A673 (cell line): ENCODE data around the gene KCNJ11. TPM values are rescaled to one million over a fixed set of nuclear protein-coding genes. Genes with fewer than 3 reads are reported as not detected.

Experiments
- BruUV-seq: library from RNA; stranded (reverse); fragments of 400-500 nt; replicated peaks from 2 replicates; lab custom pipeline; 2021; lab: Mats Ljungman, UMichigan
- CTCF ChIA-PET: fragments of 300-600 bp; sonication (Branson Sonifier 250); formaldehyde crosslinking; loops from one replicate; lab custom pipeline; 2022; ENCODE audit warnings: antibody characterized with exemption; lab: Charles Lee
- POLR2A ChIA-PET: fragments of 300-600 bp; sonication (Branson Sonifier 250); formaldehyde crosslinking; loops from one replicate; lab custom pipeline; 2022; ENCODE audit warnings: antibody characterized with exemption; ENCODE audit not compliant: low non-redundant PET; lab: Charles Lee
- DNase-seq: peaks from one replicate; pipeline ENCODE4 v3.0.0-alpha.2; 2015; ENCODE audit warnings: low spot score
- H3K27ac ChIP-seq: fragments of 200-600 bp; sonication (generic); 2 replicates; pipeline ENCODE4 v1.5.1; 2016; ENCODE audit warnings: mixed run types, low read depth, mild to moderate bottlenecking, mixed read lengths, antibody characterized with exemption, low read length; ENCODE audit not compliant: poor library complexity, severe bottlenecking
- H3K27me3 ChIP-seq: fragments of 200-600 bp; sonication (generic); replicated peaks from 2 replicates; pipeline ENCODE4 v1.6.1; 2017; ENCODE audit warnings: mixed run types, low read depth, mild to moderate bottlenecking, mixed read lengths, antibody characterized with exemption, low read length; ENCODE audit not compliant: insufficient read depth, poor library complexity
- H3K36me3 ChIP-seq: fragments of 200-600 bp; sonication (generic); 2 replicates; pipeline ENCODE4 v1.6.1; 2016; ENCODE audit warnings: mixed run types, mild to moderate bottlenecking, mixed read lengths, antibody characterized with exemption, low read length; ENCODE audit not compliant: insufficient read depth, poor library complexity, severe bottlenecking
- H3K4me1 ChIP-seq: fragments of 200-600 bp; sonication (generic); 2 replicates; pipeline ENCODE4 v1.6.1; 2017; ENCODE audit warnings: mixed run types, mild to moderate bottlenecking, mixed read lengths, antibody characterized with exemption, low read length; ENCODE audit not compliant: insufficient read depth, poor library complexity, severe bottlenecking
- H3K4me3 ChIP-seq: fragments of 200-600 bp; sonication (generic); 2 replicates; pipeline ENCODE4 v1.5.1; 2016; ENCODE audit warnings: low read depth, mixed run types, mild to moderate bottlenecking, mixed read lengths, low read length; ENCODE audit not compliant: poor library complexity, severe bottlenecking
- H3K9me3 ChIP-seq: fragments of 200-600 bp; sonication (generic); 2 replicates; pipeline ENCODE4 v1.6.1; 2016; ENCODE audit warnings: mixed run types, low read depth, mild to moderate bottlenecking, mixed read lengths, antibody characterized with exemption, low read length; ENCODE audit not compliant: poor library complexity, severe bottlenecking
- CTCF ChIP-seq: fragments of 300-800, 200-600 bp; sonication (generic); conservative IDR thresholded peaks from 2 replicates; pipeline ENCODE4 v1.5.1; 2017; ENCODE audit warnings: low read depth, mild to moderate bottlenecking, antibody characterized with exemption, low read length, moderate library complexity, mixed read lengths
- EZH2 ChIP-seq: fragments of 200-600 bp; sonication (generic); IDR thresholded peaks from 2 replicates; pipeline ENCODE4 v1.6.1; 2017; ENCODE audit warnings: borderline replicate concordance, low read depth, mild to moderate bottlenecking, mixed read lengths, antibody characterized with exemption, low read length; ENCODE audit not compliant: poor library complexity, severe bottlenecking
- intact Hi-C: fragments of 100-400 bp; cut with micrococcal nuclease; formaldehyde crosslinking; loops from one replicate; pipeline ENCODE4 v1.10.0; 2022; ENCODE audit not compliant: unreplicated experiment
- total RNA-seq: library from RNA; stranded (reverse); gene quantifications from 2 replicates; pipeline ENCODE4 v1.2.3, GENCODE V29; 2021

Gene KCNJ11
- total RNA-seq, 1 experiment from 2014 or later, result 0.34 TPM

GRCh38 chr11:17410606-17411379 is 22.3 kb upstream of the KCNJ11 start:
- no peak overlapping the region for H3K4me3 ChIP-seq
- TF ChIP-seq EZH2 (no peak), CTCF (no peak)
- POLR2A ChIA-PET, result no interaction called here
- intact Hi-C loops, result no loop called here
- no peaks in the 10 kb centered on the region for H3K4me1 ChIP-seq
- CTCF ChIA-PET, result no interaction called here
- no peaks in the 10 kb centered on the region for H3K9me3 ChIP-seq
- H3K27me3 ChIP-seq, result peaks cover under 1% of the 10 kb centered on the region
- H3K36me3 ChIP-seq, result no peaks in the 10 kb centered on the region
- no peak for DNase-seq
- no peak overlapping the region for H3K27ac ChIP-seq
- BruUV-seq, result no TSS peak

- Histone ChIP-seq H3K36me3 (no peaks in the 10 kb centered on the region), H3K27me3 (no peaks in the 10 kb centered on the region), H3K4me3 (no peak overlapping the region), H3K27ac (no peak overlapping the region), H3K4me1 (no peaks in the 10 kb centered on the region), H3K9me3 (no peaks in the 10 kb centered on the region)
- TF ChIP-seq EZH2, result no peak
- no peak for TF ChIP-seq CTCF
- ChIA-PET CTCF (no interaction called here), POLR2A (no interaction called here)
- BruUV-seq, result no TSS peak
- intact Hi-C loops, result no loop called here
- DNase-seq, result no peak
Measured at GRCh38 chr11:17408641-17409040, 20.2 kb upstream of the KCNJ11 start.

- ChIA-PET POLR2A (no interaction called here), CTCF (no interaction called here)
- Histone ChIP-seq H3K9me3 (no peaks in the 10 kb centered on the region), H3K4me1 (no peaks in the 10 kb centered on the region), H3K27me3 (no peaks in the 10 kb centered on the region), H3K36me3 (no peaks in the 10 kb centered on the region), H3K27ac (no peak overlapping the region), H3K4me3 (no peak overlapping the region)
- DNase-seq, result no peak
- intact Hi-C loops, result no loop called here
- TF ChIP-seq CTCF (no peak), EZH2 (no peak)
- BruUV-seq, result no TSS peak
Measured at GRCh38 chr11:17408026-17408425, 19.6 kb upstream of the KCNJ11 start.
